Measurements from ENCODE around the gene ASB2. TPM values are rescaled to one million over a fixed set of nuclear protein-coding genes. Genes with fewer than 3 reads are reported as not detected.

Gene ASB2
- total and polyA plus RNA-seq, 2 of the 13 experiments (the other 11 are each of a cell fraction or from before 2014, with no cell fraction given) = 0.82 to 4.1 TPM

DNA sequence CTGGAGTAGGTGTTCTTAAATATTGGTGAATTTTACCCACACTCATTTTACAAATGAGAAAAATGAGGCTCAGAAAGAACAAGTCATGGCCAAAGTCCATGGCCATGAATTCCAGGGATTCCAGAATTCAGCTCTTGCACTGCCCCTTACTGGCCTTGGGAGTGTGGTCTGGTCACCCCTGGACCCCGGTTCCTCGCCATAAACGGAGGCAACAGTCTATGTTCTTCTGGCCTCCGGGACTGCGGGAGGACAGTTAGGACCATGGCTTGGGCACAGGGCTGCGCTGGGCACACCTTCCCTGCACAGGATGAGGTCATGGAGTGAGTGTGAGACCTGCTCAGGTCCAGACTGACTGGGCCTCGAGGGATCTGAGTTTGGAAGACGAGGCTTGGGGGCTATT, 27.6 kb upstream of the ASB2 start:
- Histone ChIP-seq H3K9me3 (ENCODE audit: low read length) (no peaks in the 10 kb centered on the region), H3K4me2 (ENCODE audit: low read depth, low read length) (peak overlapping the region; percentile 87), H4K20me1 (ENCODE audit: insufficient read depth, low read length) (no peaks in the 10 kb centered on the region), H3K9ac (ENCODE audit: insufficient read depth, low read depth, low read length) (peak overlapping the region; percentile 21; the same call in 1 of the 2 replicates), H3K36me3 (replicated peaks in 1 of 2; ENCODE audit: control insufficient read depth in 1 of 2, insufficient read depth in 2 of 2, low read length in 2 of 2) (no peaks in the 10 kb centered on the region), H3K4me3 (replicated peaks in 1 of 3; ENCODE audit: insufficient read depth in 1 of 3, low read depth in 2 of 3, low read length in 3 of 3) (peak overlapping the region in 2 of 3 experiments; percentile 18 to 62; a peak in 3 of 6 replicates), H3K79me2 (ENCODE audit: insufficient read depth, low read length) (no peaks in the 10 kb centered on the region), H3K27me3 (ENCODE audit: control insufficient read depth in 1 of 2, insufficient read depth in 2 of 2, low read length in 2 of 2) (peaks cover 0 to 8% of the 10 kb centered on the region in 2 experiments; a peak in 2 of 5 replicates), H3K27ac (ENCODE audit: extremely low read length, insufficient read depth, low read length) (peak overlapping the region; percentile 53), H3K4me1 (ENCODE audit: insufficient read depth, low read length) (peaks cover 52% of the 10 kb centered on the region), H2AFZ (ENCODE audit: low read length) (no peak overlapping the region)
- no TSS peak for BruUV-seq (replicated peaks)
- FAIRE-seq (peak; percentile 87), ATAC-seq (peak; percentile 75), DNase-seq (ENCODE audit: low spot score) (peak; percentile 77)
- in situ Hi-C loops (cut with HindIII; ENCODE audit: extremely low pct_ligation_motif_present, low pct_unique_long_range_greater_than_20kb) (loop anchor here (5.0 kb wide), 1 partner anchor 62 kb away; no protein-coding TSS in a partner anchor), intact Hi-C loops (cut with micrococcal nuclease; ENCODE audit: unreplicated experiment) (loop anchor here (2.0 kb wide), 1 partner anchor 57 kb away; no protein-coding TSS in a partner anchor)
- ChIA-PET CTCF (ENCODE audit: low intra/inter-chr PET ratio, low total read pairs) (interaction anchor here (1.4 kb wide), 1 partner anchor 50 kb away, joined by 3 read pairs; no protein-coding TSS in a partner anchor), POLR2A (interaction anchor here (0.7 to 2.8 kb wide), 8 partner anchors 13 to 64 kb away, joined by 3 to 15 read pairs (median 6); partner anchors contain the start of gene OTUB2)
- WGBS (ENCODE audit: low lambda C conversion rate) = 0% methylated on average over 4 of the region's 8 CpGs
- TF ChIP-seq BCL6 (CRISPR knock-in tag; IDR thresholded peaks at IDR 0.05) (peak; percentile 62), SALL1 (CRISPR knock-in tag; IDR thresholded peaks at IDR 0.05) (peak; percentile 91), ZMYM3 (CRISPR knock-in tag; IDR thresholded peaks at IDR 0.05) (peak; percentile 14; the same call in 1 of the 2 replicates), NR2F6 (IDR thresholded peaks at IDR 0.05) (no peak), NR2F6 (CRISPR knock-in tag; IDR thresholded peaks at IDR 0.05) (peak; percentile 48; the same call in 1 of the 2 replicates), ZBTB38 (CRISPR knock-in tag; IDR thresholded peaks at IDR 0.05) (0 out of 2 replicates have a peak, but pooled peaks have one; percentile 31), TARDBP (CRISPR knock-in tag; IDR thresholded peaks at IDR 0.05) (0 out of 2 replicates have a peak, but pooled peaks have one; percentile 31), U2AF2 (IDR thresholded peaks at IDR 0.05; ENCODE audit: low read depth, low read length) (no peak), ZNF333 (CRISPR knock-in tag; IDR thresholded peaks at IDR 0.05; ENCODE audit: borderline replicate concordance) (no peak), HNF4A (CRISPR knock-in tag; IDR thresholded peaks at IDR 0.05) (peak; percentile 88), SOX5 (CRISPR knock-in tag; IDR thresholded peaks at IDR 0.05; ENCODE audit: borderline replicate concordance) (peak; percentile 8; the same call in 1 of the 2 replicates), NR2F1 (CRISPR knock-in tag; IDR thresholded peaks at IDR 0.05) (0 out of 4 replicates have a peak, but pooled peaks of 1 of the 2 experiments have one; percentile 24), JUND (CRISPR knock-in tag; IDR thresholded peaks at IDR 0.05) (peak; percentile 62; the same call in 1 of the 2 replicates), ZNF296 (CRISPR knock-in tag; conservative IDR thresholded peaks at IDR 0.05) (no peak; the same call in 1 of the 2 replicates), GATAD2A (CRISPR knock-in tag; IDR thresholded peaks at IDR 0.05) (peak; percentile 55), MTA1 (CRISPR knock-in tag; IDR thresholded peaks at IDR 0.05; ENCODE audit: borderline replicate concordance) (peak; percentile 42; the same call in 1 of the 2 replicates), GLI4 (CRISPR knock-in tag; IDR thresholded peaks at IDR 0.05; ENCODE audit: borderline replicate concordance) (0 out of 2 replicates have a peak, but pooled peaks have one; percentile 34)
- TF ChIP-seq, protein P1, sequence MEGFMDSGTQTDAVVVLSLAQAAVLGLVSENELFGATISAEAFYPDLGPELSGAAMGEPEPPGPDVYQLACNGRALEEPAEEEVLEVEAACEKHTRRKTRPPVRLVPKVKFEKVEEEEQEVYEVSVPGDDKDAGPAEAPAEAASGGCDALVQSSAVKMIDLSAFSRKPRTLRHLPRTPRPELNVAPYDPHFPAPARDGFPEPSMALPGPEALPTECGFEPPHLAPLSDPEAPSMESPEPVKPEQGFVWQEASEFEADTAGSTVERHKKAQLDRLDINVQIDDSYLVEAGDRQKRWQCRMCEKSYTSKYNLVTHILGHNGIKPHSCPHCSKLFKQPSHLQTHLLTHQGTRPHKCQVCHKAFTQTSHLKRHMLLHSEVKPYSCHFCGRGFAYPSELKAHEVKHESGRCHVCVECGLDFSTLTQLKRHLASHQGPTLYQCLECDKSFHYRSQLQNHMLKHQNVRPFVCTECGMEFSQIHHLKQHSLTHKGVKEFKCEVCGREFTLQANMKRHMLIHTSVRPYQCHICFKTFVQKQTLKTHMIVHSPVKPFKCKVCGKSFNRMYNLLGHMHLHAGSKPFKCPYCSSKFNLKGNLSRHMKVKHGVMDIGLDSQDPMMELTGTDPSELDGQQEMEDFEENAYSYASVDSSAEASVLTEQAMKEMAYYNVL (CRISPR knock-in tag; IDR thresholded peaks at IDR 0.05; ENCODE audit: borderline replicate concordance) = no peak
- TF ChIP-seq, protein P2, sequence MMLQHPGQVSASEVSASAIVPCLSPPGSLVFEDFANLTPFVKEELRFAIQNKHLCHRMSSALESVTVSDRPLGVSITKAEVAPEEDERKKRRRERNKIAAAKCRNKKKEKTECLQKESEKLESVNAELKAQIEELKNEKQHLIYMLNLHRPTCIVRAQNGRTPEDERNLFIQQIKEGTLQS (CRISPR knock-in tag; IDR thresholded peaks at IDR 0.05) = peak; percentile 23; the same call in 1 of the 2 replicates
- TF ChIP-seq, protein P3, sequence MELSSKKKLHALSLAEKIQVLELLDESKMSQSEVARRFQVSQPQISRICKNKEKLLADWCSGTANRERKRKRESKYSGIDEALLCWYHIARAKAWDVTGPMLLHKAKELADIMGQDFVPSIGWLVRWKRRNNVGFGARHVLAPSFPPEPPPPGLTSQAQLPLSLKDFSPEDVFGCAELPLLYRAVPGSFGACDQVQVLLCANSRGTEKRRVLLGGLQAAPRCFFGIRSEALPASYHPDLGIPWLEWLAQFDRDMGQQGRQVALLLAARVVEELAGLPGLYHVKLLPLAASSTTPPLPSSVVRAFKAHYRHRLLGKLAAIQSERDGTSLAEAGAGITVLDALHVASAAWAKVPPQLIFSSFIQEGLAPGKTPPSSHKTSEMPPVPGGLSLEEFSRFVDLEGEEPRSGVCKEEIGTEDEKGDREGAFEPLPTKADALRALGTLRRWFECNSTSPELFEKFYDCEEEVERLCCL (CRISPR knock-in tag; IDR thresholded peaks at IDR 0.05; ENCODE audit: borderline replicate concordance) = no peak
- TF ChIP-seq, protein P4, sequence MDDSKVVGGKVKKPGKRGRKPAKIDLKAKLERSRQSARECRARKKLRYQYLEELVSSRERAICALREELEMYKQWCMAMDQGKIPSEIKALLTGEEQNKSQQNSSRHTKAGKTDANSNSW (CRISPR knock-in tag; IDR thresholded peaks at IDR 0.05; ENCODE audit: borderline replicate concordance) = no peak
